Memory B cell (primary cell): ENCODE results near the gene ZNF627.
"Not testable (repeated sequence)": the region's sequence is repeated elsewhere in the genome, so short reads cannot be mapped to it uniquely, and the experiment has no call there.

Experiments used
- ATAC-seq: fragments of 150-1000 bp; cut with Tn5 transposase; 2 replicates; pipeline ENCODE4 v1.10.0; 2021; ENCODE audit warnings: low read depth, mild to moderate bottlenecking, moderate library complexity
- DNase-seq, 2 donors: peaks; one replicate each; pipeline ENCODE4 v3.0.0; 2022; ENCODE audit warnings: low spot score in 2 of 2
- H3K27ac Mint-ChIP-seq: one replicate; pipeline ENCODE4 v1.8.0; 2022; ENCODE audit warnings: mild to moderate bottlenecking, moderate library complexity, mixed read lengths
- H3K27me3 Mint-ChIP-seq: one replicate; pipeline ENCODE4 v1.8.0; 2022; ENCODE audit warnings: mixed read lengths
- H3K36me3 Mint-ChIP-seq: one replicate; pipeline ENCODE4 v1.8.0; 2022; ENCODE audit warnings: mild to moderate bottlenecking, mixed read lengths
- H3K4me1 Mint-ChIP-seq: one replicate; pipeline ENCODE4 v1.8.0; 2022; ENCODE audit warnings: mixed read lengths
- H3K4me3 Mint-ChIP-seq: one replicate; pipeline ENCODE4 v1.8.0; 2022; ENCODE audit warnings: mild to moderate bottlenecking, moderate library complexity, mixed read lengths
- H3K9me3 Mint-ChIP-seq: one replicate; pipeline ENCODE4 v1.8.0; 2022; ENCODE audit warnings: mixed read lengths

The ZNF627 gene

DNA sequence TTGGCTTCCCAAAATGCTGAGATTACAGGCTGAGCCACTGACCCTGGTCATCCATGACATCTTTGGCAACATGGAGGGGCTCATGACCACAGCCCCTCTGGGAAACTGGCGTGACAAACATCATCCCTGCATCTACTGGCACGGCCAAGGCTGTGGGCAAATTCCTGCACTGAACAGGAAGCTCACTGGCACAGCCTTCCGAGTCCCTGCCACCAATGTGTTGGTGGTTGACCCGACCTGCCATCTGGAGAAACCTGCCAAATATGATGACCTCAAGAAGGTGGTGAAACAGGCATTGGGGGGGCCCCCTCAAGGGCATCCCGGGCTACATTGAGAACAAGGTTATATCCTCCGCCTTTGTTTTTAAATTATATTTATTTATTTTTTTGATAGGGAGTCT is 11.0 kb upstream of the ZNF627 start:
- DNase-seq, result no peak
- Mint-ChIP-seq H3K4me1 (peaks cover 25% of the 10 kb centered on the region), H3K9me3 (no peaks in the 10 kb centered on the region), H3K27me3 (no peaks in the 10 kb centered on the region), H3K36me3 (no peaks in the 10 kb centered on the region), H3K27ac (no peak overlapping the region), H3K4me3 (no peak overlapping the region)
- ATAC-seq, result no peak

- Mint-ChIP-seq H3K36me3 (no peaks in the 10 kb centered on the region), H3K9me3 (no peaks in the 10 kb centered on the region), H3K27me3 (no peaks in the 10 kb centered on the region), H3K4me3 (no peak overlapping the region), H3K4me1 (peaks cover 21% of the 10 kb centered on the region), H3K27ac (peak overlapping the region; percentile 78)
- DNase-seq (peak; percentile 85 to 91), ATAC-seq (peak; percentile 43)
Measured at GRCh38 chr19:11587302-11587974, 9.8 kb upstream of the ZNF627 start.

GRCh38 chr19:11587975-11588631 is 9.2 kb upstream of the ZNF627 start:
- ATAC-seq, result no peak

GRCh38 chr19:11594084-11594483 is 3.2 kb upstream of the ZNF627 start:
- peaks cover 7% of the 10 kb centered on the region for H3K4me1 Mint-ChIP-seq
- H3K27me3 Mint-ChIP-seq, result no peaks in the 10 kb centered on the region
- ATAC-seq, result no peak
- no peaks in the 10 kb centered on the region for H3K9me3 Mint-ChIP-seq
- DNase-seq, result no peak
- H3K36me3 Mint-ChIP-seq, result no peaks in the 10 kb centered on the region
- no peak overlapping the region for H3K27ac Mint-ChIP-seq
- no peak overlapping the region for H3K4me3 Mint-ChIP-seq

More at GRCh38 chr19:11587975-11588631, 9.2 kb upstream of the ZNF627 start:
- Mint-ChIP-seq H3K4me1 (peaks cover 21% of the 10 kb centered on the region), H3K27ac (peak overlapping the region; percentile 78), H3K9me3 (no peaks in the 10 kb centered on the region), H3K27me3 (no peaks in the 10 kb centered on the region), H3K36me3 (no peaks in the 10 kb centered on the region), H3K4me3 (no peak overlapping the region)
- DNase-seq, result no peak

- Mint-ChIP-seq H3K9me3 (no peaks in the 10 kb centered on the region), H3K27ac (peak overlapping the region; percentile 97), H3K4me1 (peaks cover 9% of the 10 kb centered on the region), H3K36me3 (no peaks in the 10 kb centered on the region), H3K4me3 (peak overlapping the region; percentile 37), H3K27me3 (no peaks in the 10 kb centered on the region)
- no peak for DNase-seq
- ATAC-seq, result no peak
Measured at GRCh38 chr19:11596156-11596555, 1.1 kb upstream of the ZNF627 start.

GRCh38 chr19:11598103-11598483 is 810 bp downstream of the ZNF627 start:
- Mint-ChIP-seq H3K4me3 (peak overlapping the region; percentile 91), H3K36me3 (peaks cover 5% of the 10 kb centered on the region), H3K4me1 (peaks cover 16% of the 10 kb centered on the region), H3K27ac (peak overlapping the region; percentile 97), H3K9me3 (no peaks in the 10 kb centered on the region), H3K27me3 (no peaks in the 10 kb centered on the region)
- ATAC-seq (no peak), DNase-seq (no peak)

- H3K27me3 Mint-ChIP-seq, result no peaks in the 10 kb centered on the region
- peaks cover 16% of the 10 kb centered on the region for H3K4me1 Mint-ChIP-seq
Measured at GRCh38 chr19:11598746-11599145, 1.5 kb downstream of the ZNF627 start.

GRCh38 chr19:11599704-11600103 is 2.4 kb downstream of the ZNF627 start:
- H3K27me3 Mint-ChIP-seq, H3K27ac Mint-ChIP-seq, DNase-seq, ATAC-seq, H3K4me3 Mint-ChIP-seq, H3K9me3 Mint-ChIP-seq, H3K36me3 Mint-ChIP-seq: not testable (repeated sequence)
- H3K4me1 Mint-ChIP-seq, result peaks cover 18% of the 10 kb centered on the region

More at GRCh38 chr19:11598746-11599145, 1.5 kb downstream of the ZNF627 start:
- H3K4me3 Mint-ChIP-seq, result peak overlapping the region; percentile 2
- H3K27ac Mint-ChIP-seq, result no peak overlapping the region
- H3K9me3 Mint-ChIP-seq, result no peaks in the 10 kb centered on the region
- peaks cover 5% of the 10 kb centered on the region for H3K36me3 Mint-ChIP-seq
- ATAC-seq (no peak), DNase-seq (no peak)

DNA sequence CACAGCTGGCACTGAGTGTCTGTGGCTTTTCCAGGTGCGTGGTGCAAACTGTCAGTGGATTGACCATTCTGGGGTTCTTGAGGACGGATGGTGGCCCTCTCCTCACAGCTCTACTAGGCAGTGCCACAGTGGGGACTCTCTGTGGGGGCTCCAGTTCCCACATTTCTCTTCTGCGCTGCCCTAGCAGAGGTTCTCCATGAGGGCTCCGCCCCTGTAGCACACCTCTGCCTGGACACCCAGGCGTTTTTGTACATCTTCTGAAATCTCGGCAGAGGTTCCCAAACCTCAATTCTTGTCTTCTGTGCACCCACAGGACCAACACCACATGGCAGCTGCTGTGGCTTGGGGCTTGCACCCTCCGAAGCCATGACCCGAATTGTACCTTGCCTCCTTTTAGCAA is 9.2 kb downstream of the ZNF627 start:
- Mint-ChIP-seq H3K4me3 (no peak overlapping the region), H3K27ac (no peak overlapping the region), H3K27me3 (no peaks in the 10 kb centered on the region), H3K9me3 (peaks cover 7% of the 10 kb centered on the region), H3K36me3 (peaks cover 30% of the 10 kb centered on the region), H3K4me1 (peaks cover 9% of the 10 kb centered on the region)
- ATAC-seq, result no peak
- DNase-seq, result no peak

- no peak overlapping the region for H3K27ac Mint-ChIP-seq
- no peak for ATAC-seq
- H3K27me3 Mint-ChIP-seq, result no peaks in the 10 kb centered on the region
- no peak overlapping the region for H3K4me3 Mint-ChIP-seq
- H3K4me1 Mint-ChIP-seq, result peaks cover 2% of the 10 kb centered on the region
- H3K9me3 Mint-ChIP-seq, result peaks cover 7% of the 10 kb centered on the region
- peaks cover 29% of the 10 kb centered on the region for H3K36me3 Mint-ChIP-seq
- no peak for DNase-seq
Measured at GRCh38 chr19:11611730-11612129, 14.4 kb downstream of the ZNF627 start.

DNA sequence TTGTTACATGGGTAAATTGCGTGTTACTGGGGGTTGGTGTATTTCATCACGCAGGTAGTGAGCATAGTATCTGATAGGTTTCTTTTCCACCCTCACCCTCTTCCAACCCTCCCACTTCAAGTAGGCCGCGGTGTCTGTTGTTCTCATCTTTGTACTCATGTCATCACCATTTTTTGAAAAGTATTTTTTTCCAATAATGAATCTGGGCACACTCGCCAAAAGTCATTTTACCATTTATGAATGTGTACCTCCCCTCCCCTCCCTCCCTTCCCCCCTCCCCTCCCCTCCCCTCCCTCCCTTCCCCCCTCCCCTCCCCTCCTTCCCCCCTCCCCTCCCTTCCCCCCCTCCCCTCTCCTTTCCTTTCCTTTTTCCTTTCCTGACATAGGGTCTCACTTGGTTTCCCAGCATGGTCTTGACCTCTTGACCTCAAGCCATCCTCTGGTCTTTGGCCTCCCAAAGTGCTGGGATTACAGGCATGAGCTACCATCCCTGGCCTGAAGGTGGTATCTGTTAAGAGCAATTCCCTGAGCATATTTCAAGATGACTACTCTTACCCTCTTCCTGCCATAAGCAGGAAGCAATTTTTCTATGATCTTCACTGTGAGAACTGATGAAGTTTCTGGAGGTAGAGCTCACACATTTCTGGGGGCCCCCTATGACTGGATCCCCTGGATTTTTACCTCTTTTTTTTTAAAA is 15.7 kb downstream of the ZNF627 start:
- H3K27ac Mint-ChIP-seq, result no peak overlapping the region
- no peak for DNase-seq
- no peaks in the 10 kb centered on the region for H3K27me3 Mint-ChIP-seq
- peaks cover 10% of the 10 kb centered on the region for H3K9me3 Mint-ChIP-seq
- H3K36me3 Mint-ChIP-seq, result peaks cover 32% of the 10 kb centered on the region
- H3K4me1 Mint-ChIP-seq, result peaks cover 2% of the 10 kb centered on the region
- no peak overlapping the region for H3K4me3 Mint-ChIP-seq
- ATAC-seq, result no peak

GRCh38 chr19:11617180-11618062 is 20.1 kb downstream of the ZNF627 start:
- no peak overlapping the region for H3K27ac Mint-ChIP-seq
- ATAC-seq (no peak), DNase-seq (no peak)
- no peaks in the 10 kb centered on the region for H3K27me3 Mint-ChIP-seq
- peaks cover 61% of the 10 kb centered on the region for H3K36me3 Mint-ChIP-seq
- H3K9me3 Mint-ChIP-seq, result peaks cover 12% of the 10 kb centered on the region
- peaks cover 2% of the 10 kb centered on the region for H3K4me1 Mint-ChIP-seq
- no peak overlapping the region for H3K4me3 Mint-ChIP-seq

- no peak for ATAC-seq
- peaks cover 3% of the 10 kb centered on the region for H3K27me3 Mint-ChIP-seq
- H3K4me1 Mint-ChIP-seq, result peaks cover 8% of the 10 kb centered on the region
- H3K36me3 Mint-ChIP-seq, result peaks cover 49% of the 10 kb centered on the region
- no peak overlapping the region for H3K4me3 Mint-ChIP-seq
- DNase-seq, result no peak
- H3K27ac Mint-ChIP-seq, result no peak overlapping the region
- peaks cover 9% of the 10 kb centered on the region for H3K9me3 Mint-ChIP-seq
Measured at GRCh38 chr19:11620553-11620952, 23.3 kb downstream of the ZNF627 start.

DNA sequence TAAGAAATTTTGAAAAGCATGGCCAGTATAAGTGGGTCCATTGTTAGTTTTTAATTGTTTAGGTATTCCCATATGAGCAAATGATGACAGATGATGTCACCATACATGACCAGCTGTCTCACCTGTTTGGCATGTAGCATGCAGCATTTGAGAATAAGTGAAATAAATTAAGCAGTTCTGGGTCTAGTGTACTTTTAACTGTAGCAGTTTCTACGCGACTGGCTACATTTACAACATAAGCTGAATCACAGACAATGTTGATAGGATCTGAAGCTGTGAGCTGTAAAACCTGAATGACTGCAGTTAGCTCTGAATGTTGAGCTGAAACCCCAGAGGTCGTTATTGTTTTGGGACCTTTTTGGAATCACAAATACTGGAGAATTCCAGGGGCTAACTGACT is 25.1 kb downstream of the ZNF627 start:
- H3K36me3 Mint-ChIP-seq, result peaks cover 37% of the 10 kb centered on the region
- H3K27ac Mint-ChIP-seq, DNase-seq, ATAC-seq, H3K27me3 Mint-ChIP-seq, H3K4me3 Mint-ChIP-seq, H3K4me1 Mint-ChIP-seq, H3K9me3 Mint-ChIP-seq: not testable (repeated sequence)
